ENCODE measurements around the gene ANKZF1. TPM values are rescaled to one million over a fixed set of nuclear protein-coding genes. Genes with fewer than 3 reads are reported as not detected.

The ANKZF1 gene
- polyA plus RNA-seq, 3 donors: 51.6 to 94.0 (median 62.8) TPM

Other genes starting within 250 kb of the ANKZF1 start
- under 1 TPM in 2 of 3 donors, not detected in 1; 0.14 TPM for gene FEV, start 244.6 kb upstream of the ANKZF1 start, polyA plus RNA-seq (ENCODE audit: insufficient read length in 3 of 3)
- not detected for gene CRYBA2, start 236.4 kb upstream of the ANKZF1 start, polyA plus RNA-seq (ENCODE audit: insufficient read length in 3 of 3)
- gene CFAP65, start 188.3 kb upstream of the ANKZF1 start, polyA plus RNA-seq (ENCODE audit: insufficient read length in 3 of 3): under 1 TPM; 0.11 to 0.37 (median 0.36) TPM
- gene IHH, start 168.9 kb upstream of the ANKZF1 start, polyA plus RNA-seq (ENCODE audit: insufficient read length in 3 of 3): 1 to 10 TPM; 1.3 to 2.8 (median 2.0) TPM
- 10 to 100 TPM; 16.7 to 21.4 (median 17.0) TPM for gene NHEJ1, start 69.0 kb upstream of the ANKZF1 start, polyA plus RNA-seq (ENCODE audit: insufficient read length in 3 of 3)
- gene SLC23A3, start 59.8 kb upstream of the ANKZF1 start, polyA plus RNA-seq (ENCODE audit: insufficient read length in 3 of 3): 10 to 100 TPM; 17.6 to 35.0 (median 22.7) TPM
- gene CNPPD1, start 52.9 kb upstream of the ANKZF1 start, polyA plus RNA-seq (ENCODE audit: insufficient read length in 3 of 3): 10 to 100 TPM; 61.4 to 71.9 (median 68.9) TPM
- gene RETREG2, start 51.5 kb upstream of the ANKZF1 start, polyA plus RNA-seq (ENCODE audit: insufficient read length in 3 of 3): 100 to 1,000 TPM; 111 to 116 (median 116) TPM
- gene ZFAND2B, start 23.0 kb upstream of the ANKZF1 start, polyA plus RNA-seq (ENCODE audit: insufficient read length in 3 of 3): 10 to 100 TPM; 36.1 to 50.4 (median 43.0) TPM
- gene ABCB6, start 10.8 kb upstream of the ANKZF1 start, polyA plus RNA-seq (ENCODE audit: insufficient read length in 3 of 3): 10 to 100 TPM; 42.1 to 50.2 (median 44.7) TPM
- 10 to 100 TPM; 43.7 to 48.2 (median 48.0) TPM for gene ATG9A, start 170 bp upstream of the ANKZF1 start, polyA plus RNA-seq (ENCODE audit: insufficient read length in 3 of 3)
- 10 to 100 TPM; 24.1 to 27.6 (median 24.4) TPM for gene GLB1L, start 15.6 kb downstream of the ANKZF1 start, polyA plus RNA-seq (ENCODE audit: insufficient read length in 3 of 3)
- 10 to 100 TPM; 37.3 to 38.3 (median 38.1) TPM for gene STK16, start 15.7 kb downstream of the ANKZF1 start, polyA plus RNA-seq (ENCODE audit: insufficient read length in 3 of 3)
- 1 to 10 TPM in 1 of 3 donors, under 1 TPM in 2; 0.79 to 1.0 (median 0.93) TPM for gene TUBA4B, start 23.4 kb downstream of the ANKZF1 start, polyA plus RNA-seq (ENCODE audit: insufficient read length in 3 of 3)
- 100 to 1,000 TPM in 1 of 3 donors, 10 to 100 TPM in 2; 27.7 to 111 (median 37.9) TPM for gene TUBA4A, start 24.1 kb downstream of the ANKZF1 start, polyA plus RNA-seq (ENCODE audit: insufficient read length in 3 of 3)
- 10 to 100 TPM; 64.9 to 83.6 (median 72.3) TPM for gene DNAJB2, start 49.6 kb downstream of the ANKZF1 start, polyA plus RNA-seq (ENCODE audit: insufficient read length in 3 of 3)
- under 1 TPM in 2 of 3 donors, not detected in 1; 0.16 to 0.65 TPM for gene PTPRN, start 79.6 kb downstream of the ANKZF1 start, polyA plus RNA-seq (ENCODE audit: insufficient read length in 3 of 3)
- not detected for gene RESP18, start 102.9 kb downstream of the ANKZF1 start, polyA plus RNA-seq (ENCODE audit: insufficient read length in 3 of 3)
- gene DNPEP, start 158.1 kb downstream of the ANKZF1 start, polyA plus RNA-seq (ENCODE audit: insufficient read length in 3 of 3): 10 to 100 TPM; 53.6 to 73.9 (median 65.7) TPM
- 1 to 10 TPM; 6.1 to 7.0 (median 6.5) TPM for gene DES, start 188.6 kb downstream of the ANKZF1 start, polyA plus RNA-seq (ENCODE audit: insufficient read length in 3 of 3)
- 10 to 100 TPM in 2 of 3 donors, 1 to 10 TPM in 1; 9.2 to 16.8 (median 12.7) TPM for gene SPEG, start 205.0 kb downstream of the ANKZF1 start, polyA plus RNA-seq (ENCODE audit: insufficient read length in 3 of 3)

Measured in renal cortex interstitium (tissue), 3 donors.